SK-N-SH treated with all-trans-retinoic acid at 6 μM for 48 hours (cell line): Measurements from ENCODE around the gene SPRR5.

Experiments used
- ATAC-seq: fragments of 200-7000 bp; cut with Tn5 transposase; 3 replicates; pipeline ENCODE4 v1.9.1; 2020; ENCODE audit warnings: mild to moderate bottlenecking, moderate library complexity
- ARNTL ChIP-seq: fragments of 450-650 bp; formaldehyde crosslinking; IDR thresholded peaks from 2 replicates; pipeline ENCODE4 v1.5.0; 2020; ENCODE audit warnings: low read depth, mild to moderate bottlenecking, moderate library complexity, borderline replicate concordance
- BACH2 ChIP-seq: fragments of 250-450 bp; sonication (Bioruptor Pico); IDR thresholded peaks from 2 replicates; pipeline ENCODE4 v1.9.0; 2021; ENCODE audit warnings: mild to moderate bottlenecking, borderline replicate concordance
- CSDC2 ChIP-seq: fragments of 250-450 bp; sonication (Bioruptor Pico); IDR thresholded peaks from 2 replicates; pipeline ENCODE4 v1.5.0; 2020; ENCODE audit warnings: mild to moderate bottlenecking, moderate library complexity
- CSRNP3 ChIP-seq: fragments of 250-450 bp; sonication (Bioruptor Pico); IDR thresholded peaks from 2 replicates; pipeline ENCODE4 v1.5.1; 2021; ENCODE audit warnings: mild to moderate bottlenecking, moderate library complexity
- GLIS3 ChIP-seq: fragments of 250-450 bp; sonication (Bioruptor Pico); IDR thresholded peaks from 2 replicates; pipeline ENCODE4 v1.5.0; 2020; ENCODE audit warnings: mild to moderate bottlenecking, moderate library complexity
- PATZ1 ChIP-seq: fragments of 250-450 bp; sonication (Bioruptor Pico); IDR thresholded peaks from 2 replicates; pipeline ENCODE4 v1.8.0; 2020; ENCODE audit warnings: mild to moderate bottlenecking, moderate library complexity, borderline replicate concordance
- POU6F1 ChIP-seq: fragments of 250-450 bp; sonication (Bioruptor Pico); IDR thresholded peaks from 2 replicates; pipeline ENCODE4 v1.8.0; 2021; ENCODE audit warnings: low read depth, mild to moderate bottlenecking, moderate library complexity, borderline replicate concordance
- PPARA ChIP-seq: fragments of 250-450 bp; sonication (Bioruptor Pico); IDR thresholded peaks from 2 replicates; pipeline ENCODE4 v1.5.0; 2020; ENCODE audit warnings: mild to moderate bottlenecking, borderline replicate concordance
- SNAI2 ChIP-seq: fragments of 250-450 bp; sonication (Bioruptor Pico); IDR thresholded peaks from 2 replicates; pipeline ENCODE4 v1.5.0; 2020; ENCODE audit warnings: mild to moderate bottlenecking, moderate library complexity
- TCF4 ChIP-seq: fragments of 250-450 bp; sonication (Bioruptor Pico); IDR thresholded peaks from 2 replicates; pipeline ENCODE4 v1.8.0; 2021; ENCODE audit warnings: mild to moderate bottlenecking, moderate library complexity, borderline replicate concordance
- TOX ChIP-seq: fragments of 250-450 bp; sonication (Bioruptor Pico); IDR thresholded peaks from 2 replicates; pipeline ENCODE4 v1.8.0; 2021; ENCODE audit warnings: mild to moderate bottlenecking, moderate library complexity, borderline replicate concordance
- ZFP3 ChIP-seq: fragments of 250-450 bp; sonication (Bioruptor Pico); IDR thresholded peaks from 2 replicates; pipeline ENCODE4 v1.5.0; 2020; ENCODE audit warnings: mild to moderate bottlenecking, moderate library complexity
- ZFP30 ChIP-seq: fragments of 450-650 bp; formaldehyde crosslinking; IDR thresholded peaks from 2 replicates; pipeline ENCODE4 v1.5.0; 2022; ENCODE audit warnings: mild to moderate bottlenecking, moderate library complexity
- ZNF565 ChIP-seq: fragments of 450-650 bp; formaldehyde crosslinking; conservative IDR thresholded peaks from 2 replicates; pipeline ENCODE4 v1.5.0; 2020; ENCODE audit warnings: low read depth, mild to moderate bottlenecking, moderate library complexity
- ZNF70 ChIP-seq: fragments of 450-650 bp; formaldehyde crosslinking; IDR thresholded peaks from 2 replicates; pipeline ENCODE4 v1.5.0; 2020; ENCODE audit warnings: mild to moderate bottlenecking, moderate library complexity
- TF ChIP-seq, protein P1 (sequence below): fragments of 250-450 bp; sonication (Bioruptor Pico); IDR thresholded peaks from 2 replicates; pipeline ENCODE4 v1.5.0; 2020; ENCODE audit warnings: mild to moderate bottlenecking, moderate library complexity

The SPRR5 gene

DNA sequence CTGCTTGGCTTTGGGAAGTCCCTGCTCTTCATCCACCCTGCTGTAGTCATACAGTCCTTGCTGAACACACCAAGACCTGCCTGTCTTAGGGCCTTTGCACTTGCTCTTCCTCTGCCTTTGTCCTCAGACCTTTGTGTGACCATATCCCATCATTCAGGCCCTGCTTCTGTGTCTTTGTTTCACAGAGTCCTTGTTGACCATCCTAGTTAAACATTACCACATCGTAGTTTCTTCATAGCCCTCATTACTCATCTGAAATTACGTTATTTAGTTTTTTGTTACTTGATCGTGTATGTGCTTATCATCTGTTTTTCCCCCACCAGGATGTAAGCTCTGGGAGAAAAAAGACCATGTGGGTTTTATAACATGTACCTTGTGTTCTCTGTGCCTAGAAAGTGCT, 18.3 kb upstream of the SPRR5 start (continued):
- TF ChIP-seq, protein P1, sequence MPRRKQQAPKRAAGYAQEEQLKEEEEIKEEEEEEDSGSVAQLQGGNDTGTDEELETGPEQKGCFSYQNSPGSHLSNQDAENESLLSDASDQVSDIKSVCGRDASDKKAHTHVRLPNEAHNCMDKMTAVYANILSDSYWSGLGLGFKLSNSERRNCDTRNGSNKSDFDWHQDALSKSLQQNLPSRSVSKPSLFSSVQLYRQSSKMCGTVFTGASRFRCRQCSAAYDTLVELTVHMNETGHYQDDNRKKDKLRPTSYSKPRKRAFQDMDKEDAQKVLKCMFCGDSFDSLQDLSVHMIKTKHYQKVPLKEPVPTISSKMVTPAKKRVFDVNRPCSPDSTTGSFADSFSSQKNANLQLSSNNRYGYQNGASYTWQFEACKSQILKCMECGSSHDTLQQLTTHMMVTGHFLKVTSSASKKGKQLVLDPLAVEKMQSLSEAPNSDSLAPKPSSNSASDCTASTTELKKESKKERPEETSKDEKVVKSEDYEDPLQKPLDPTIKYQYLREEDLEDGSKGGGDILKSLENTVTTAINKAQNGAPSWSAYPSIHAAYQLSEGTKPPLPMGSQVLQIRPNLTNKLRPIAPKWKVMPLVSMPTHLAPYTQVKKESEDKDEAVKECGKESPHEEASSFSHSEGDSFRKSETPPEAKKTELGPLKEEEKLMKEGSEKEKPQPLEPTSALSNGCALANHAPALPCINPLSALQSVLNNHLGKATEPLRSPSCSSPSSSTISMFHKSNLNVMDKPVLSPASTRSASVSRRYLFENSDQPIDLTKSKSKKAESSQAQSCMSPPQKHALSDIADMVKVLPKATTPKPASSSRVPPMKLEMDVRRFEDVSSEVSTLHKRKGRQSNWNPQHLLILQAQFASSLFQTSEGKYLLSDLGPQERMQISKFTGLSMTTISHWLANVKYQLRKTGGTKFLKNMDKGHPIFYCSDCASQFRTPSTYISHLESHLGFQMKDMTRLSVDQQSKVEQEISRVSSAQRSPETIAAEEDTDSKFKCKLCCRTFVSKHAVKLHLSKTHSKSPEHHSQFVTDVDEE (CRISPR knock-in tag): no peak
- TF ChIP-seq POU6F1 (CRISPR knock-in tag) (no peak), TOX (no peak)

DNA sequence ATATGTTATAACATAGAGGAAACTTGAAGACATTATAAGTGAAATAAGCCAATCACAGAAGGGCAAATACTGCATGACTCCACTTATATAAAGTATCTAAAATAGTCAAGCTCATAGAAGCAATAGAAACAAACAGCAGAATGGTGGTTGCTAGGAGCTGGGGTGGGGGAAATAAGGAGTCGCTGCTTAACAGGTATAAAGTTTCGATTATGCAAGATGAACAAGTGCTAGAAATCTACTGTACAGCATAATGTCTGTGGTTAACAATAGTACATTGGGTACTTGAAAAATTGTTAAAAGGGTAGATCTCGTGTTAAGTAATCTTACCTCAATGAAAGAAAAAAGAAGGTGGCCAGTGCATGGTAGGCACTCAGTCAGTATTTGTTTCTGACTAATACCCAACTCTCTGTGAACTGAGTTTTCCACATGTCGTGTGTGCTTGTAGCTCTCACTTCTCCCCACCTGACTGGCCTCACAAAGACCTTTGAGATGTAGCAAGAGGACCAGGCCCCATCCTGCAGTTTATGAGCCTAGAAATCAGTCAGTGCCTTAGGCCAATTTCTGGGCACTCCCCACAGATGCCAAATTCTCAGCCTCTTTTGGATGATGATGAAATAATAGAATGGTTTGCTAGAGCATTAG, 14.7 kb upstream of the SPRR5 start:
- TF ChIP-seq SNAI2 (CRISPR knock-in tag): no peak
- TF ChIP-seq, protein P1 (CRISPR knock-in tag): no peak
- TF ChIP-seq PATZ1 (CRISPR knock-in tag): no peak
- no peak for TF ChIP-seq ZFP3 (CRISPR knock-in tag)
- ATAC-seq: no peak

DNA sequence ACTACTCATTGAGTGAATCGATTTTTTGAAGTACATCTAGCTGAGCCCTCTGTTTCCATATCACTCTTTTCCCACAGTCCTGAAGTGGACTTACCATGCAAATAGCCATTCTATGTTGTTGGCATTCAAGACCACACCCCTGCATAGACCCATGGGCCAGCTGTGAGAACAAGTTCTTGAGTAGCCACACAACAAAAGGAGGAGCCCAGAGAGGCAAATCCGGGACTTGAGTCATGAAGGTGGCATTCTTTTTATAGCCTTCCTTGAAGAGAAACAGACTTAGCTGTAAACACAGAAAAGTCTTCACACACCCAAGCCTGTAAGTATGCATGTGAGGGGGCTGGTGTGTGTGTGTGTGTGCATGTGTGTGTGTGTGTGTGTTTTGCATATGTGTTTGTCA, 13.8 kb upstream of the SPRR5 start:
- TF ChIP-seq ZFP30 (CRISPR knock-in tag): no peak
- no peak for TF ChIP-seq PPARA (CRISPR knock-in tag)
- TF ChIP-seq ARNTL (CRISPR knock-in tag): no peak
- no peak for TF ChIP-seq ZNF565 (CRISPR knock-in tag)
- no peak for TF ChIP-seq TCF4 (CRISPR knock-in tag)
- TF ChIP-seq GLIS3 (CRISPR knock-in tag): no peak
- no peak for TF ChIP-seq CSDC2 (CRISPR knock-in tag)
- TF ChIP-seq, protein P1 (CRISPR knock-in tag): no peak
- TF ChIP-seq BACH2 (CRISPR knock-in tag): no peak
- no peak for TF ChIP-seq CSRNP3 (CRISPR knock-in tag)
- no peak for TF ChIP-seq PATZ1 (CRISPR knock-in tag)
- TF ChIP-seq ZNF70 (CRISPR knock-in tag): no peak
- no peak for ATAC-seq
